Lower lobe of right lung (tissue), 2 donors: ENCODE results near the gene TUBB1. TPM values are rescaled to one million over a fixed set of nuclear protein-coding genes. Genes with fewer than 3 reads are reported as not detected.
A peak's percentile ranks its signal among the peaks of the same experiment; 100 is the strongest.

Source experiments
- ATAC-seq, 2 donors: fragments of 200-7000 bp; cut with Tn5 transposase; one replicate each; pipeline ENCODE4 v1.9.1; 2020 to 2022; ENCODE audit warnings: mild to moderate bottlenecking in 2 of 2, moderate library complexity in 2 of 2
- DNase-seq: peaks from one replicate; pipeline ENCODE4 v3.0.0-alpha.2; 2020
- H3K27ac ChIP-seq: fragments of 200-600 bp; one replicate; pipeline ENCODE4 v1.8.0; 2022
- H3K27me3 ChIP-seq: fragments of 200-600 bp; one replicate; pipeline ENCODE4 v1.8.0; 2022; ENCODE audit warnings: low read depth
- H3K36me3 ChIP-seq: fragments of 200-600 bp; one replicate; pipeline ENCODE4 v1.8.0; 2022; ENCODE audit warnings: mild to moderate bottlenecking
- H3K4me1 ChIP-seq: fragments of 200-600 bp; one replicate; pipeline ENCODE4 v1.8.0; 2022
- H3K4me3 ChIP-seq: fragments of 200-600 bp; one replicate; pipeline ENCODE4 v1.8.0; 2022; ENCODE audit warnings: mild to moderate bottlenecking
- H3K9me3 ChIP-seq: fragments of 200-600 bp; one replicate; pipeline ENCODE4 v1.8.0; 2022
- CTCF ChIP-seq: fragments of 200-600 bp; IDR thresholded peaks from one replicate; pipeline ENCODE4 v1.8.0; 2022; ENCODE audit warnings: antibody characterized with exemption, mild to moderate bottlenecking
- intact Hi-C: fragments of 100-400 bp; cut with DNase I; formaldehyde crosslinking; loops from one replicate; pipeline ENCODE4 v1.11.0; 2022
- total RNA-seq: library from RNA; stranded (reverse); fragmentation: NEBNext Ultra II Directional; extraction: Animal tissue kit (Norgen Biotek cat#: 25700); gene quantifications from one replicate; pipeline ENCODE4 v1.2.1, GENCODE V29; 2021
- donor health status: DM: no; HTN: yes; CAD: no; lungs with severe emphysema.

The TUBB1 gene
- total RNA-seq, 1 donor from 2014 or later, result 6.5 TPM

GRCh38 chr20:59022754-59023153 is 3.5 kb downstream of the TUBB1 start:
- no peaks in the 10 kb centered on the region for H3K27me3 ChIP-seq
- peaks cover 51% of the 10 kb centered on the region for H3K36me3 ChIP-seq
- DNase-seq (no peak), ATAC-seq (no peak)
- H3K27ac ChIP-seq, result no peak overlapping the region
- intact Hi-C loops, result no loop called here
- H3K9me3 ChIP-seq, result no peaks in the 10 kb centered on the region
- no peak overlapping the region for H3K4me3 ChIP-seq
- TF ChIP-seq CTCF, result no peak
- peaks cover 8% of the 10 kb centered on the region for H3K4me1 ChIP-seq

GRCh38 chr20:59023616-59024015 is 4.4 kb downstream of the TUBB1 start:
- Histone ChIP-seq H3K27me3 (no peaks in the 10 kb centered on the region), H3K27ac (no peak overlapping the region), H3K4me3 (no peak overlapping the region), H3K4me1 (peaks cover 17% of the 10 kb centered on the region), H3K36me3 (peaks cover 59% of the 10 kb centered on the region), H3K9me3 (no peaks in the 10 kb centered on the region)
- intact Hi-C loops, result no loop called here
- no peak for TF ChIP-seq CTCF
- DNase-seq (peak; percentile 30), ATAC-seq (no peak)

GRCh38 chr20:59024111-59024530 is 4.9 kb downstream of the TUBB1 start:
- intact Hi-C loops, result no loop called here
- ATAC-seq, result no peak
- Histone ChIP-seq H3K27me3 (no peaks in the 10 kb centered on the region), H3K27ac (no peak overlapping the region), H3K4me1 (peaks cover 22% of the 10 kb centered on the region), H3K36me3 (peaks cover 64% of the 10 kb centered on the region), H3K9me3 (no peaks in the 10 kb centered on the region), H3K4me3 (no peak overlapping the region)
- DNase-seq, result peak; percentile 31
- no peak for TF ChIP-seq CTCF

GRCh38 chr20:59025086-59025485 is 5.9 kb downstream of the TUBB1 start:
- intact Hi-C loops, result no loop called here
- DNase-seq (no peak), ATAC-seq (no peak)
- Histone ChIP-seq H3K4me1 (peaks cover 31% of the 10 kb centered on the region), H3K27me3 (no peaks in the 10 kb centered on the region), H3K4me3 (no peak overlapping the region), H3K27ac (no peak overlapping the region), H3K9me3 (no peaks in the 10 kb centered on the region), H3K36me3 (peaks cover 74% of the 10 kb centered on the region)
- no peak for TF ChIP-seq CTCF

GRCh38 chr20:59025511-59025910 is 6.3 kb downstream of the TUBB1 start:
- Histone ChIP-seq H3K27me3 (no peaks in the 10 kb centered on the region), H3K9me3 (no peaks in the 10 kb centered on the region), H3K4me3 (no peak overlapping the region), H3K4me1 (peaks cover 36% of the 10 kb centered on the region), H3K27ac (no peak overlapping the region), H3K36me3 (peaks cover 78% of the 10 kb centered on the region)
- ATAC-seq, result no peak
- intact Hi-C loops, result no loop called here
- no peak for TF ChIP-seq CTCF
- no peak for DNase-seq
